Measurements from ENCODE around the gene ANK3. TPM values are rescaled to one million over a fixed set of nuclear protein-coding genes. Genes with fewer than 3 reads are reported as not detected.
"Not testable (repeated sequence)": the region's sequence is repeated elsewhere in the genome, so short reads cannot be mapped to it uniquely, and the experiment has no call there.

Gene ANK3
- total RNA-seq, 4 donors from 2014 or later = 125 to 171 (median 149) TPM

DNA sequence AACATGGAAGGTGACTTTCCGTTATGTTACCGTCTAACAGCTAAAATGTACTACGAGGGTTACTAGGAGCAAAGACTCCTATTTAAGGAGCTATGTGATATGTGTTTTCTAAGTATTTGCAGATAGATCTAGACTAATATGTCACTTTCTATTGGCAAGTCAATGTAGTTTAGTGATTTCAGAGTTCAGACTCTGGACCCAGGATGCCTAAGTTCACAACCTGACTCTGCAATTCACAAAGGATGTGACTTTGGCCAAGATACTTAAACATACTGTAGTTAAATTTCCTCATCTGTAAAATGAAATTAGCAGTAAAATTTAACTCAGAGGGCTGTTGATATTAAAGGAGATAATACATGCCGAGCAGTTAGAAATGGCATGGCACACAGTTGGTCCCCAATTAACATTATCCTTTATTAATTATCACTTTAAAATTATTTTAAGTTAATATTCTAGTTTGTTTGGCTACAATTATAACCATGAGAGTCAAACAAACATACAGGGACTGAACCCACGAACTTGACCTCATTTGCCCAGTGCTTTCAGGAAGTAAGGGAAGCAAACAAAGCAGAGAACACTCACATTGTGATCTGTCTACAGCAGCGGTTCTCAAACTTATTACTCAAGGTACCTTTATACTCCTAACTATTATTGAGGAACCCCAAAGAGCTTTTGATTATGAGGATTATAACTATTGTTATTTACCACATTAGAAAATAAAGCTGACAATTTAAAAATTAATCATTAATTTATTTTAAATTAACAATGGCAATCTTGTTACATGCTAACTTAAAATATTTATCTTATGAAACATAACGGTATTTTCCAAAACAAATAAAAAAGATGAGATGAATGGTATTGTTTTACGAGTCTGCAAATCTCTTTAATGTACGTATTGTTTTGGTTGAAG lies 94.4 kb downstream of the ANK3 start:
- in situ Hi-C loops (cut with MboI; ENCODE audit: low sequenced_read_pairs in 4 of 4) (no loop called here), intact Hi-C loops (cut with DNase I; ENCODE audit: low total_unique reads) (no loop called here)
- no peak for TF ChIP-seq POLR2A (IDR thresholded peaks at IDR 0.05)
- TF ChIP-seq, protein P1, sequence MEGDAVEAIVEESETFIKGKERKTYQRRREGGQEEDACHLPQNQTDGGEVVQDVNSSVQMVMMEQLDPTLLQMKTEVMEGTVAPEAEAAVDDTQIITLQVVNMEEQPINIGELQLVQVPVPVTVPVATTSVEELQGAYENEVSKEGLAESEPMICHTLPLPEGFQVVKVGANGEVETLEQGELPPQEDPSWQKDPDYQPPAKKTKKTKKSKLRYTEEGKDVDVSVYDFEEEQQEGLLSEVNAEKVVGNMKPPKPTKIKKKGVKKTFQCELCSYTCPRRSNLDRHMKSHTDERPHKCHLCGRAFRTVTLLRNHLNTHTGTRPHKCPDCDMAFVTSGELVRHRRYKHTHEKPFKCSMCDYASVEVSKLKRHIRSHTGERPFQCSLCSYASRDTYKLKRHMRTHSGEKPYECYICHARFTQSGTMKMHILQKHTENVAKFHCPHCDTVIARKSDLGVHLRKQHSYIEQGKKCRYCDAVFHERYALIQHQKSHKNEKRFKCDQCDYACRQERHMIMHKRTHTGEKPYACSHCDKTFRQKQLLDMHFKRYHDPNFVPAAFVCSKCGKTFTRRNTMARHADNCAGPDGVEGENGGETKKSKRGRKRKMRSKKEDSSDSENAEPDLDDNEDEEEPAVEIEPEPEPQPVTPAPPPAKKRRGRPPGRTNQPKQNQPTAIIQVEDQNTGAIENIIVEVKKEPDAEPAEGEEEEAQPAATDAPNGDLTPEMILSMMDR (IDR thresholded peaks at IDR 0.05 in 4 of 5, conservative IDR thresholded peaks at IDR 0.05 in 1 of 5) = no peak
- DNase-seq (no peak), ATAC-seq (no peak)
- Histone ChIP-seq H3K36me3 (no peaks in the 10 kb centered on the region), H3K4me3 (no peak overlapping the region), H3K4me1 (peaks cover 0 to 6% of the 10 kb centered on the region in 2 donors), H3K27ac (no peak overlapping the region), H3K9me3 (no peaks in the 10 kb centered on the region), H3K27me3 (no peaks in the 10 kb centered on the region)

DNA sequence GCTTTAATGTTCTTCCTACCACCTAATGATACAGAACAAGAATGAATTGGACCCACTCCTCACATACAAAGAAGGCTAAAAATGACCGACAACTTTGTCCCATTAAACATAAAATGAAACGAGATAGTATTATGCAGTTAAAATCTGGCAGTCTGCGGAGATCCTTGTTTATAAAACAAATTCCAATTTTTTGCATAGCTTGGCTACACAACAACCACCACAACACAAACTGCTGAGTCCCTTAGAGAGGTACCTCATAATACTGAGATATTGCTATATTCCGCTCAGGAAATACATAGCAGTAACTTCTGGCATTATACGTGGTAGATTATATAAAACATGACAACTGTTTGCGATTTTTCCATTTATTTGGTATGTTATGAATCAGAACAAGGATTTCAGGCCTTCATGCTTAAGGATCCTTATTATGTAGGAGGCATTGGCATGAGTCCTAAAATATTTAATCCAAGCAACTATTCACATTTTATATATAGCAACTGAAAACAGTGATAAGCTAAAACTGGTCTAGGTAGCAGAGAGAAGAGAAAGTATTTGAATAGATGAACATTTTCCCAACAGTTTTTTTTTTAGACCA lies 96.0 kb downstream of the ANK3 start:
- Histone ChIP-seq H3K36me3 (no peaks in the 10 kb centered on the region), H3K9me3 (no peaks in the 10 kb centered on the region), H3K27ac (no peak overlapping the region), H3K27me3 (no peaks in the 10 kb centered on the region), H3K4me1 (no peaks in the 10 kb centered on the region), H3K4me3 (no peak overlapping the region)
- ATAC-seq (no peak), DNase-seq (no peak)
- in situ Hi-C loops (cut with MboI; ENCODE audit: low sequenced_read_pairs in 4 of 4) = no loop called here
- intact Hi-C loops (cut with DNase I; ENCODE audit: low total_unique reads) = no loop called here
- TF ChIP-seq POLR2A (IDR thresholded peaks at IDR 0.05) = no peak
- TF ChIP-seq, protein P1 (IDR thresholded peaks at IDR 0.05 in 4 of 5, conservative IDR thresholded peaks at IDR 0.05 in 1 of 5) = no peak

DNA sequence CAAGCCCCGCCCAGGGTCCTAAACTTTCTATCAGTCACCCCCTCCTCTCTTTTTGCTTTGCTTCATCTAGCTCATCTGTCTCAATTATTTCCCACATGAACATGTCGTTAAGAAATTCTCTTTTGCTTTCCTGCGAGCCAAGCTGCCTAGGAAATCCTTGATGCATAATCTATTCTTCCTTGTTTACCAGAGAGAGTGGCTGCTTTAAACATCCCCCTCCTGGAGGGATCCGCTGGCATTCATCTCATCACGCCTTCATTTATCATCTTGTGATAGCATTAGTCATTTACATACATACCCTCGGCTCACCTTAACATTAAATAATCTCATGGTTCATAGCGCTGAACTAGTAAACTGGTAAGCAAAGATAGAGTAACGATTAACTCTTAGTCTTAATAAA lies 96.7 kb downstream of the ANK3 start:
- no peak overlapping the region for H3K4me3 ChIP-seq
- H3K27me3 ChIP-seq = no peaks in the 10 kb centered on the region
- ATAC-seq (no peak), DNase-seq (no peak)
- intact Hi-C loops (cut with DNase I; ENCODE audit: low total_unique reads) = no loop called here
- TF ChIP-seq, protein P1 (IDR thresholded peaks at IDR 0.05 in 4 of 5, conservative IDR thresholded peaks at IDR 0.05 in 1 of 5) = no peak
- no peak for TF ChIP-seq POLR2A (IDR thresholded peaks at IDR 0.05)
- no peaks in the 10 kb centered on the region for H3K9me3 ChIP-seq
- no peak overlapping the region for H3K27ac ChIP-seq
- in situ Hi-C loops (cut with MboI; ENCODE audit: low sequenced_read_pairs in 4 of 4) = no loop called here
- no peaks in the 10 kb centered on the region for H3K4me1 ChIP-seq
- H3K36me3 ChIP-seq = no peaks in the 10 kb centered on the region

DNA sequence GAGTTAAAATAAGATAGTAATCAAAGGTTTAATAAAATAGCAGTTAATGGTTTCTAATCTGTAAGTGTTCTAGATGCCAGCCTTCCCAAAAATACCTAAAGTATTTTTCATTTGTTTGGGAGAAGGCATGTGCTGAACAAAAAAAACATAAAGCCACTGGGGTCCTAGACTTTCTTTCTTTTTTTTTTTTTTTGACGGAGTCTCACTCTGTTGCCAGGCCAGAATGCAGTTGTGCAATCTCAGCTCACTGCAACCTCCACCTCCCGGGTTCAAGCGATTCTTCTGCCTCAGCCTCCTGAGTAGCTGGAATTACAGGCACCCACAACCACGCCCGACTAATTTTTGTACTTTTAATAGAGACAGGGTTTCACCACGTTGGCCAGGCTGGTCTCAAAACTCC lies 97.1 kb downstream of the ANK3 start:
- ATAC-seq; DNase-seq; intact Hi-C loops (cut with DNase I; ENCODE audit: low total_unique reads); H3K27me3 ChIP-seq; H3K4me3 ChIP-seq; H3K27ac ChIP-seq; H3K9me3 ChIP-seq; H3K4me1 ChIP-seq; in situ Hi-C loops (cut with MboI; ENCODE audit: low sequenced_read_pairs in 4 of 4); H3K36me3 ChIP-seq: not testable (repeated sequence)

DNA sequence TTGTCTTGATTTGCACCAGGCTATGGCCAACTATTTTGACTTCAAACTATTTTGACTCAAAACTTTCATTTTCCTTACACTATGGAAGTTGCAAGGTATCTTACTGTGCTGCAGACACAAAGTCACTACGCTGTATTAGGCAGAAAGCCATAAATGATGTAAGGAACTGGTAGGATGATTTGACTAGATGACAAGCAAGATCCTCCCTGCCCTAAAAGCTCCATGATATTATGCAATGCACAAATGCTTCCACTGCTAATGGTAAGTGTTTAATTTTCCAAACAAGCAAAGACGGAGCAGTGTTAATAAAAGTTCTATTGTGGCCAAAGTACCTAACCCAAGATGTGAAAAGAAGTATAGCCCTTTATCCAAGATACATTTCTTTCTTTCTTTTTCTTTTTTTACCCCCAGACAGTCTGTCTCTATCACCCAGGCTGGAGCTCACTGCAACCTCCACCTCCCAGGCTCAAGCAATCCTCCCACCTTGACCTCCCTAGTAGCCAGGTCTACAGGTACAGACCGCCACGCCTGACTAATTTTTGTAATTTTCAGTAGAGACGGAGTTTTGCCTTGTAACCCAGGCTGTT lies 98.2 kb downstream of the ANK3 start:
- Histone ChIP-seq H3K36me3 (no peaks in the 10 kb centered on the region), H3K27ac (no peak overlapping the region), H3K4me3 (no peak overlapping the region), H3K4me1 (no peaks in the 10 kb centered on the region), H3K9me3 (no peaks in the 10 kb centered on the region), H3K27me3 (no peaks in the 10 kb centered on the region)
- no peak for ATAC-seq
- intact Hi-C loops (cut with DNase I; ENCODE audit: low total_unique reads) = no loop called here
- DNase-seq = no peak
- in situ Hi-C loops (cut with MboI; ENCODE audit: low sequenced_read_pairs in 4 of 4) = no loop called here
- TF ChIP-seq, protein P1 (IDR thresholded peaks at IDR 0.05 in 4 of 5, conservative IDR thresholded peaks at IDR 0.05 in 1 of 5) = no peak
- no peak for TF ChIP-seq POLR2A (IDR thresholded peaks at IDR 0.05)
